Measurements from ENCODE around the gene MON2.

- TF ChIP-seq CTCF (IDR thresholded peaks at IDR 0.05; ENCODE audit: extremely low read depth in 1 of 2, insufficient read depth in 1 of 2, low read depth in 1 of 2, low read length in 2 of 2) (peak; percentile 46 to 53), POLR2A (IDR thresholded peaks at IDR 0.05; ENCODE audit: low read depth, low read length) (no peak), EZH2 (IDR thresholded peaks at IDR 0.05; ENCODE audit: borderline replicate concordance, low read depth, low read length, severe bottlenecking) (no peak), MYC (IDR thresholded peaks at IDR 0.05; ENCODE audit: low read depth, low read length) (no peak), POLR2AphosphoS5 (IDR thresholded peaks at IDR 0.05; ENCODE audit: insufficient read depth, low read depth, low read length) (no peak), JUN (IDR thresholded peaks at IDR 0.05; ENCODE audit: borderline replicate concordance, insufficient read depth, insufficient read length, low read depth) (no peak)
Observed at GRCh38 chr12:62438098-62438692, 28.4 kb upstream of the MON2 start.

Data from endothelial cell of umbilical vein (primary cell).